CD4-positive, CD25-positive, alpha-beta regulatory T cell (primary cell): ENCODE results near the gene PPIP5K2. TPM values are rescaled to one million over a fixed set of nuclear protein-coding genes. Genes with fewer than 3 reads are reported as not detected.
A peak's percentile ranks its signal among the peaks of the same experiment; 100 is the strongest.
"Not testable (repeated sequence)": the region's sequence is repeated elsewhere in the genome, so short reads cannot be mapped to it uniquely, and the experiment has no call there.

ENCODE experiments used
- ATAC-seq, 2 donors: fragments of 150-1000 bp; cut with Tn5 transposase; one replicate each; pipeline ENCODE4 v1.10.0; 2021; ENCODE audit warnings: low read depth in 2 of 2, moderate number of reproducible peaks in 2 of 2, moderate library complexity in 1 of 2
- DNase-seq, 3 donors: peaks; one replicate each; pipeline versions ENCODE4 v3.0.0 to v3.0.0-alpha.2; 2012 to 2022; ENCODE audit warnings: mixed read lengths in 1 of 3
- H3K27ac ChIP-seq: one replicate; pipeline ENCODE4 v1.7.0; 2013; ENCODE audit warnings: mild to moderate bottlenecking, low read length; ENCODE audit not compliant: insufficient read depth, poor library complexity, severe bottlenecking
- H3K27me3 ChIP-seq: one replicate; pipeline ENCODE4 v1.7.0; 2013; ENCODE audit warnings: low read length; ENCODE audit not compliant: control insufficient read depth, insufficient read depth
- H3K36me3 ChIP-seq: one replicate; pipeline ENCODE4 v1.7.0; 2013; ENCODE audit warnings: mild to moderate bottlenecking, low read length, moderate library complexity; ENCODE audit not compliant: control insufficient read depth, insufficient read depth
- H3K4me1 ChIP-seq: 2 replicates; pipeline ENCODE4 v1.7.0; 2013; ENCODE audit warnings: mild to moderate bottlenecking, low read length; ENCODE audit not compliant: insufficient read depth, control insufficient read depth, poor library complexity, severe bottlenecking
- H3K4me3 ChIP-seq: one replicate; pipeline ENCODE4 v1.7.0; 2013; ENCODE audit warnings: low read depth, mild to moderate bottlenecking, low read length, moderate library complexity
- H3K9me3 ChIP-seq, 2 experiments: 1 replicate in 1 of 2; 2 replicates in 1 of 2; pipeline ENCODE4 v1.7.0; 2013; ENCODE audit warnings: low read length in 2 of 2, mild to moderate bottlenecking in 1 of 2, moderate library complexity in 1 of 2; ENCODE audit not compliant: control insufficient read depth in 2 of 2
- H3K27ac Mint-ChIP-seq, 3 donors: one replicate each; pipeline ENCODE4 v1.8.0; 2020 to 2022; ENCODE audit warnings: mild to moderate bottlenecking in 3 of 3, mixed read lengths in 3 of 3, moderate library complexity in 2 of 3
- H3K27me3 Mint-ChIP-seq: one replicate; pipeline ENCODE4 v1.8.0; 2022; ENCODE audit warnings: mild to moderate bottlenecking, mixed read lengths
- H3K36me3 Mint-ChIP-seq: one replicate; pipeline ENCODE4 v1.8.0; 2020; ENCODE audit warnings: mixed read lengths
- H3K4me1 Mint-ChIP-seq, 4 donors: one replicate each; pipeline ENCODE4 v1.8.0; 2020 to 2022; ENCODE audit warnings: mixed read lengths in 4 of 4, mild to moderate bottlenecking in 1 of 4
- H3K4me3 Mint-ChIP-seq, 4 donors: one replicate each; pipeline ENCODE4 v1.8.0; 2020 to 2022; ENCODE audit warnings: mild to moderate bottlenecking in 4 of 4, mixed read lengths in 4 of 4, moderate library complexity in 3 of 4
- H3K9me3 Mint-ChIP-seq, 7 donors: one replicate each; pipeline ENCODE4 v1.8.0; 2020 to 2022; ENCODE audit warnings: mixed read lengths in 7 of 7, mild to moderate bottlenecking in 3 of 7, moderate library complexity in 2 of 7
- polyA plus RNA-seq, 4 donors: library from polyadenylated mRNA; unstranded; fragments of 300-500 nt; fragmentation: Illumina TruSeq; gene quantifications; one replicate each; pipeline ENCODE4 v1.2.3, GENCODE V29; 2021
- total RNA-seq: library from RNA; stranded (reverse); gene quantifications from one replicate; pipeline ENCODE4 v1.2.3, GENCODE V29; 2022

The PPIP5K2 gene
- total and polyA plus RNA-seq, 5 donors from 2014 or later: 23.9 to 47.5 (median 24.3) TPM

- Mint-ChIP-seq H3K27ac (no peak overlapping the region), H3K36me3 (peaks cover 35% of the 10 kb centered on the region)
- no peak for ATAC-seq
Measured at GRCh38 chr5:103178167-103178566, 58.1 kb downstream of the PPIP5K2 start.

DNA sequence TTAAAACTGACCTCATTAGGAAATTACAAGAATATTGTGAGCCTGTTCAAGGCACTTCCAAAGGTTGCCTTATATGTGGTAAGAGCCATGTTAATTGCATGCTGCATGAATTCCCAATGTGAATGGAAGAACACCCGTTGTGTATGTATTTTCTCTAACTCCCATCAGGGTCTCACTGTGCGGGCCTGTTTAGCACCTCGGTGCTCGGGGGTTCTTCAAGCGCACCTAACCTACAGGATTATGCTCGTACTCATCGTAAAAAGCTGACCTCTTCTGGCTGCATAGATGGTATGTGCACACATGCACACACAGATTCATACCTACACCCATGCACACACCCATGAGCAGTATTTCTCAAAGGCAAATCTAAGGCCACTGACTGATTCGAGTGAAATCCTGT is 66.1 kb downstream of the PPIP5K2 start:
- Mint-ChIP-seq H3K27me3 (no peaks in the 10 kb centered on the region), H3K9me3 (peaks cover 0 to 1% (median 0%) of the 10 kb centered on the region in 7 donors), H3K4me1 (peaks cover 0 to 5% (median 3%) of the 10 kb centered on the region in 4 donors), H3K36me3 (peaks cover 43% of the 10 kb centered on the region), H3K4me3 (no peak overlapping the region), H3K27ac (no peak overlapping the region)
- Histone ChIP-seq H3K4me3 (no peak overlapping the region), H3K27ac (no peak overlapping the region), H3K9me3 (no peaks in the 10 kb centered on the region), H3K4me1 (no peaks in the 10 kb centered on the region), H3K27me3 (no peaks in the 10 kb centered on the region), H3K36me3 (peaks cover 49% of the 10 kb centered on the region)
- ATAC-seq (no peak), DNase-seq (no peak)

More at GRCh38 chr5:103178167-103178566, 58.1 kb downstream of the PPIP5K2 start:
- Histone ChIP-seq H3K4me3 (no peak overlapping the region), H3K36me3 (peaks cover 40% of the 10 kb centered on the region), H3K27me3 (no peaks in the 10 kb centered on the region), H3K4me1 (no peaks in the 10 kb centered on the region), H3K27ac (no peak overlapping the region), H3K9me3 (no peaks in the 10 kb centered on the region)
- Mint-ChIP-seq H3K9me3 (no peaks in the 10 kb centered on the region), H3K27me3 (no peaks in the 10 kb centered on the region), H3K4me1 (peaks cover 0 to 6% (median 2%) of the 10 kb centered on the region in 4 donors), H3K4me3 (no peak overlapping the region)
- DNase-seq: no peak

- Mint-ChIP-seq H3K4me3 (no peak overlapping the region), H3K4me1 (peaks cover 0 to 5% (median 1%) of the 10 kb centered on the region in 4 donors), H3K9me3 (peaks cover 0 to 1% (median 0%) of the 10 kb centered on the region in 7 donors), H3K27ac (peak overlapping the region in 1 of 3 donors; percentile 43), H3K36me3 (peaks cover 40% of the 10 kb centered on the region), H3K27me3 (no peaks in the 10 kb centered on the region)
- no peak overlapping the region for H3K27ac ChIP-seq
- H3K9me3 ChIP-seq: no peaks in the 10 kb centered on the region
- peaks cover 43% of the 10 kb centered on the region for H3K36me3 ChIP-seq
- DNase-seq (peak in 1 of 3 donors; percentile 65), ATAC-seq (no peak)
- no peaks in the 10 kb centered on the region for H3K4me1 ChIP-seq
- no peaks in the 10 kb centered on the region for H3K27me3 ChIP-seq
- H3K4me3 ChIP-seq: no peak overlapping the region
Measured at GRCh38 chr5:103188436-103188835, 68.3 kb downstream of the PPIP5K2 start.

GRCh38 chr5:103203226-103203625 is 83.1 kb downstream of the PPIP5K2 start:
- Mint-ChIP-seq H3K27ac (no peak overlapping the region), H3K36me3 (peaks cover 45% of the 10 kb centered on the region), H3K4me1 (peaks cover 10 to 14% (median 10%) of the 10 kb centered on the region in 4 donors), H3K9me3 (peaks cover 0 to 8% (median 0%) of the 10 kb centered on the region in 7 donors), H3K4me3 (no peak overlapping the region), H3K27me3 (no peaks in the 10 kb centered on the region)
- H3K9me3 ChIP-seq: no peaks in the 10 kb centered on the region
- no peak for DNase-seq
- H3K36me3 ChIP-seq: peaks cover 32% of the 10 kb centered on the region
- H3K27me3 ChIP-seq: no peaks in the 10 kb centered on the region
- ATAC-seq: no peak
- H3K27ac ChIP-seq: no peak overlapping the region
- H3K4me3 ChIP-seq: no peak overlapping the region
- no peaks in the 10 kb centered on the region for H3K4me1 ChIP-seq

- not testable (repeated sequence) for H3K27me3 Mint-ChIP-seq, H3K4me3 Mint-ChIP-seq, H3K27me3 ChIP-seq, H3K9me3 Mint-ChIP-seq, H3K4me3 ChIP-seq, H3K9me3 ChIP-seq, H3K4me1 ChIP-seq, ATAC-seq, H3K27ac Mint-ChIP-seq, H3K27ac ChIP-seq, DNase-seq
- H3K4me1 Mint-ChIP-seq: peaks cover 9 to 12% (median 10%) of the 10 kb centered on the region in 4 donors
- peaks cover 32% of the 10 kb centered on the region for H3K36me3 ChIP-seq
- H3K36me3 Mint-ChIP-seq: peaks cover 39% of the 10 kb centered on the region
Measured at GRCh38 chr5:103204990-103205389, 84.9 kb downstream of the PPIP5K2 start.

GRCh38 chr5:103205991-103206700 is 86.0 kb downstream of the PPIP5K2 start:
- H3K4me1 ChIP-seq: no peaks in the 10 kb centered on the region
- H3K4me3 Mint-ChIP-seq: no peak overlapping the region
- no peaks in the 10 kb centered on the region for H3K27me3 Mint-ChIP-seq
- DNase-seq: no peak
- ATAC-seq: no peak
- H3K27ac ChIP-seq: no peak overlapping the region
- H3K27me3 ChIP-seq: no peaks in the 10 kb centered on the region
- H3K9me3 Mint-ChIP-seq: peaks cover 0 to 8% (median 0%) of the 10 kb centered on the region in 7 donors
- H3K27ac Mint-ChIP-seq: no peak overlapping the region
- H3K36me3 Mint-ChIP-seq: peaks cover 31% of the 10 kb centered on the region
- H3K4me3 ChIP-seq: no peak overlapping the region
- no peaks in the 10 kb centered on the region for H3K9me3 ChIP-seq
- peaks cover 10 to 14% (median 12%) of the 10 kb centered on the region in 4 donors for H3K4me1 Mint-ChIP-seq
- H3K36me3 ChIP-seq: peaks cover 27% of the 10 kb centered on the region

GRCh38 chr5:103207011-103207410 is 86.9 kb downstream of the PPIP5K2 start:
- Mint-ChIP-seq H3K4me3 (no peak overlapping the region), H3K27ac (no peak overlapping the region), H3K9me3 (peaks cover 0 to 8% (median 0%) of the 10 kb centered on the region in 7 donors), H3K4me1 (peaks cover 13 to 21% (median 20%) of the 10 kb centered on the region in 4 donors), H3K36me3 (peaks cover 27% of the 10 kb centered on the region), H3K27me3 (no peaks in the 10 kb centered on the region)
- H3K27ac ChIP-seq: no peak overlapping the region
- H3K4me3 ChIP-seq: no peak overlapping the region
- H3K36me3 ChIP-seq: peaks cover 18% of the 10 kb centered on the region
- no peak for ATAC-seq
- no peaks in the 10 kb centered on the region for H3K27me3 ChIP-seq
- H3K4me1 ChIP-seq: peaks cover 4% of the 10 kb centered on the region
- H3K9me3 ChIP-seq: no peaks in the 10 kb centered on the region
- no peak for DNase-seq

DNA sequence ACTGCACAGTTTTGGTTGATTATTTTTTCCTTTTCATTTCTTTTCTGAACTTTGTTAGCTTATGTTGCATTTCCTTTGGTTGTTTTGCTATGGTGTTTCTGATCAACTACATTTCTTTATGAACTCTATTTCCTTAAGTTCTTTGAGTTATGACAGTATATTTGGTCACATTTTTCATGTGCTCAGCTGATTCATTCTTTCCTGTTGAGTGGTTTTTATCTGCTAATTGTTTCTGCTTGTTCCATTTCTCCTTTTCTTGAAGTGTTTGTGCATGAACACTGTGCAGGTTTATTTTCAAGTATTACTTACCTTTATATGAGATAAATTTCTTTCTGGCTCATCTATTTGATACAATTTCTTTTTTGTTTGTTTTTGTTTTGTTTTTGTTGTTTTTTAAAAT is 87.6 kb downstream of the PPIP5K2 start:
- H3K9me3 Mint-ChIP-seq: peaks cover 0 to 8% (median 0%) of the 10 kb centered on the region in 7 donors
- peaks cover 4% of the 10 kb centered on the region for H3K4me1 ChIP-seq
- peaks cover 12% of the 10 kb centered on the region for H3K36me3 ChIP-seq
- H3K4me3 Mint-ChIP-seq: no peak overlapping the region
- ATAC-seq: no peak
- no peak overlapping the region for H3K27ac Mint-ChIP-seq
- H3K36me3 Mint-ChIP-seq: peaks cover 27% of the 10 kb centered on the region
- peaks cover 14 to 25% (median 22%) of the 10 kb centered on the region in 4 donors for H3K4me1 Mint-ChIP-seq
- H3K9me3 ChIP-seq: no peaks in the 10 kb centered on the region
- no peak overlapping the region for H3K27ac ChIP-seq
- H3K27me3 Mint-ChIP-seq: no peaks in the 10 kb centered on the region
- peak in 1 of 3 donors; percentile 44 for DNase-seq
- no peaks in the 10 kb centered on the region for H3K27me3 ChIP-seq
- no peak overlapping the region for H3K4me3 ChIP-seq
